DOHH2 (cell line): Measurements from ENCODE around the gene DGCR2.

Experiments
- H3F3A ChIP-seq: fragments of 200-600 bp; sonication (generic), shearing (Covaris generic); 2 replicates; pipeline ENCODE4 v1.6.0; 2016; ENCODE audit warnings: antibody characterized with exemption, mild to moderate bottlenecking; ENCODE audit not compliant: control insufficient read depth, insufficient read depth
- H3K27ac ChIP-seq: fragments of 200-600 bp; sonication (generic); 2 replicates; pipeline ENCODE4 v1.5.1; 2014; ENCODE audit warnings: low read depth, mild to moderate bottlenecking, low read length, moderate library complexity
- H3K27me3 ChIP-seq: fragments of 200-600 bp; sonication (generic); 2 replicates; pipeline ENCODE4 v1.6.1; 2014; ENCODE audit warnings: mild to moderate bottlenecking, low read length, mixed read lengths; ENCODE audit not compliant: control insufficient read depth
- H3K36me3 ChIP-seq: fragments of 200-600 bp; sonication (generic); 2 replicates; pipeline ENCODE4 v1.6.1; 2014; ENCODE audit warnings: mild to moderate bottlenecking, low read length, moderate library complexity, mixed read lengths; ENCODE audit not compliant: control insufficient read depth
- H3K4me1 ChIP-seq: fragments of 200-600 bp; sonication (generic); 2 replicates; pipeline ENCODE4 v1.6.1; 2014; ENCODE audit warnings: mild to moderate bottlenecking, low read length, mixed read lengths; ENCODE audit not compliant: control insufficient read depth
- H3K4me2 ChIP-seq: fragments of 200-600 bp; sonication (generic); 2 replicates; pipeline ENCODE4 v1.6.0; 2014; ENCODE audit warnings: mild to moderate bottlenecking, low read length, moderate library complexity
- H3K4me3 ChIP-seq: fragments of 200-600 bp; sonication (generic); 2 replicates; pipeline ENCODE4 v1.5.1; 2014; ENCODE audit warnings: mild to moderate bottlenecking, low read length, mixed read lengths
- H3K79me2 ChIP-seq: fragments of 200-600 bp; sonication (generic); 2 replicates; pipeline ENCODE4 v1.6.1; 2014; ENCODE audit warnings: mild to moderate bottlenecking, low read length, mixed read lengths; ENCODE audit not compliant: control insufficient read depth
- H3K9me2 ChIP-seq: fragments of 200-600 bp; sonication (generic); replicated peaks from 2 replicates; pipeline ENCODE4 v1.6.1; 2014; ENCODE audit warnings: mild to moderate bottlenecking, low read length, mixed read lengths; ENCODE audit not compliant: control insufficient read depth
- H3K9me3 ChIP-seq: fragments of 200-600 bp; sonication (generic); 2 replicates; pipeline ENCODE4 v1.6.1; 2014; ENCODE audit warnings: antibody characterized with exemption, low read length, mixed read lengths; ENCODE audit not compliant: control insufficient read depth, insufficient read depth
- H4K20me1 ChIP-seq: fragments of 200-600 bp; sonication (generic); 2 replicates; pipeline ENCODE4 v1.6.0; 2014; ENCODE audit warnings: low read depth, mild to moderate bottlenecking, antibody characterized with exemption, low read length, moderate library complexity; ENCODE audit not compliant: control insufficient read depth, insufficient read depth
- EZH2phosphoT487 ChIP-seq: fragments of 200-600 bp; sonication (generic); IDR thresholded peaks from 2 replicates; pipeline ENCODE4 v1.6.1; 2017; ENCODE audit warnings: borderline replicate concordance, mild to moderate bottlenecking, antibody characterized with exemption, low read length, moderate library complexity, mixed read lengths
- TF ChIP-seq, protein P1 (sequence below): fragments of 200-600 bp; sonication (generic); IDR thresholded peaks from one replicate; pipeline ENCODE4 v1.5.1; 2014; ENCODE audit warnings: antibody characterized with exemption, mild to moderate bottlenecking, low read depth, low read length; ENCODE audit not compliant: poor library complexity, severe bottlenecking

The DGCR2 gene

DNA sequence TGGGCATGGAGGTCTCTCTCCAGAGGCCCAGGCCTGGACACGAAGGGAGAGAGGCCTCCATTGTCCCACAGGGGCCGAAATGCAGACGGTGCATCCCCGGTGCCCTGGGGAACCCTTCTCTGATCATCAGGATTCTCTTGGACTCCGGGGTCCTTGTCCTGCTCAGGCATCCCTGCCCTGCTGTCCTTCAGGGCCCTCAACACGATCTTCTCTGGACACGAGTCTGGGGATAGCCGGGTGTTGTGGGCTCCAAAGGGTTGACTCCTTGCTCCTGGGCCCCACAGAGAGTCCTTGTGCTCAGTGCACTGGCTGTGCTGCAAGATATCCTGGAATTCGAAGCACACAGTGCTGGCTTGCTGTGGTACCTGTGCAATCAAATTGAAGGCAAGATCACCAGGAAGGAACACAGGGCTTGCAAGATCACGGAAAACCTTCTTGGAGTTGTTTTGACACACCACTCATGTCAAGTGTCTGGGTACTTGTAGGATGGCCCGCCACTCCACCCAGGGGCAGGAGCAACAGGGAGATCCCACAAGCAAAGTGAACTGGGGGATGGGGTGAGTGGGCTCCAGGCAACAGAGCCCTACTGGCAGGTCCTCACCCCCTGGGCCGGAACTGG lies 124.8 kb downstream of the DGCR2 start:
- Histone ChIP-seq H4K20me1 (no peaks in the 10 kb centered on the region), H3K27ac (no peak overlapping the region), H3K9me2 (no peaks in the 10 kb centered on the region), H3K36me3 (no peaks in the 10 kb centered on the region), H3K27me3 (0 out of 2 replicates have a peak, but pooled peaks cover 6% of the 10 kb centered on the region), H3K4me1 (no peaks in the 10 kb centered on the region), H3K79me2 (no peaks in the 10 kb centered on the region), H3K9me3 (no peaks in the 10 kb centered on the region), H3K4me2 (no peak overlapping the region), H3F3A (no peaks in the 10 kb centered on the region), H3K4me3 (no peak overlapping the region)
- TF ChIP-seq EZH2phosphoT487 = no peak
- TF ChIP-seq, protein P1, sequence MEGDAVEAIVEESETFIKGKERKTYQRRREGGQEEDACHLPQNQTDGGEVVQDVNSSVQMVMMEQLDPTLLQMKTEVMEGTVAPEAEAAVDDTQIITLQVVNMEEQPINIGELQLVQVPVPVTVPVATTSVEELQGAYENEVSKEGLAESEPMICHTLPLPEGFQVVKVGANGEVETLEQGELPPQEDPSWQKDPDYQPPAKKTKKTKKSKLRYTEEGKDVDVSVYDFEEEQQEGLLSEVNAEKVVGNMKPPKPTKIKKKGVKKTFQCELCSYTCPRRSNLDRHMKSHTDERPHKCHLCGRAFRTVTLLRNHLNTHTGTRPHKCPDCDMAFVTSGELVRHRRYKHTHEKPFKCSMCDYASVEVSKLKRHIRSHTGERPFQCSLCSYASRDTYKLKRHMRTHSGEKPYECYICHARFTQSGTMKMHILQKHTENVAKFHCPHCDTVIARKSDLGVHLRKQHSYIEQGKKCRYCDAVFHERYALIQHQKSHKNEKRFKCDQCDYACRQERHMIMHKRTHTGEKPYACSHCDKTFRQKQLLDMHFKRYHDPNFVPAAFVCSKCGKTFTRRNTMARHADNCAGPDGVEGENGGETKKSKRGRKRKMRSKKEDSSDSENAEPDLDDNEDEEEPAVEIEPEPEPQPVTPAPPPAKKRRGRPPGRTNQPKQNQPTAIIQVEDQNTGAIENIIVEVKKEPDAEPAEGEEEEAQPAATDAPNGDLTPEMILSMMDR = no peak

DNA sequence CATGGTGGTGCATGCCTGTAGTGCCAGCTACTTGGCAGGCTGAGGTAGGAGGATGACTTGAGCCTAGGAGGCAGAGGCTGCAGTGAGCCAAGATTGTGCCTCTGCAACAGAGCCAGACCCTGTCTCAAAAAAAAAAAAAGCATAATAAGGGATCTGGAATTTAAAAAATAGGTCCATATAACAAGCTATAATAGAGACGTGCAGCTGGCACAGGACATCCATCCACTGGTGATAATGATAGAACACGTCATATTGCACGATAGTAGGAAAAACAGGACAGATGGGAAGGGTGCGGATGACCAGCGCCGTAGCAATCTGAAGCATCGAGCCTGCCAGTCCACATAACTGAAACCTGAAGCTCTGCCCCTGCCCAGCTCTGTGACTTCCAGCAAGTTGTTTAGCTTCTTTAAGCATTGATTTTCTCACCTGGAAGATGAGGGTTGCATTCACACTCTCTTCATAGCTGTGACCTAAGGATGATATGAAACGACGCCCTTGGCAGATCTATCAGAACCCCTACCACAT lies 125.8 kb downstream of the DGCR2 start:
- Histone ChIP-seq H3K9me3 (no peaks in the 10 kb centered on the region), H3K4me2 (no peak overlapping the region), H3K27me3 (0 out of 2 replicates have a peak, but pooled peaks cover 4% of the 10 kb centered on the region), H3K4me3 (no peak overlapping the region), H3K36me3 (no peaks in the 10 kb centered on the region), H3K79me2 (no peaks in the 10 kb centered on the region), H4K20me1 (no peaks in the 10 kb centered on the region), H3K9me2 (no peaks in the 10 kb centered on the region), H3K4me1 (no peaks in the 10 kb centered on the region), H3K27ac (no peak overlapping the region), H3F3A (no peaks in the 10 kb centered on the region)
- no peak for TF ChIP-seq EZH2phosphoT487
- TF ChIP-seq, protein P1 = no peak

DNA sequence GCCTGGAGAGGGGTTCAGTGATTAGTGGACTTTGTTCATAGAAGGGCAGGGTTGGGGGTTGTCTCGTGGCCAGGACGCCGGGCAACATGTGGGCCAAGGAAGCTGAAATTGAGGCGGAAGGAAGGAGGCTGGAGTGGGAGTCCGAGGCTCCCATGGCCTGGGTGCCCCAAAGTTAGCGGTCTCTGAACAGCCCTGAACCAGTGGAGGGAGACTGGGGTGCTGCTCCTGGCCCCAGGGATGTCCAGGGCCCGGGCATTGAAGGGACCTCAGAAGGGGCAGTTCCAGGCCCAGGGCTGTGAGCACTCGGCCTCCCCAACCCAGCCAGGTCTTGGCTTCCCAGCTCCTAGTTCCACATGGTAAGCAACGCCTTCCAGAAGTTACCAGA lies 126.9 kb downstream of the DGCR2 start:
- Histone ChIP-seq H3F3A (no peaks in the 10 kb centered on the region), H3K4me3 (no peak overlapping the region), H3K4me1 (no peaks in the 10 kb centered on the region), H3K4me2 (no peak overlapping the region), H3K27ac (no peak overlapping the region), H3K27me3 (0 out of 2 replicates have a peak, but pooled peaks cover 4% of the 10 kb centered on the region), H4K20me1 (no peaks in the 10 kb centered on the region), H3K9me3 (no peaks in the 10 kb centered on the region), H3K36me3 (no peaks in the 10 kb centered on the region), H3K9me2 (no peaks in the 10 kb centered on the region), H3K79me2 (no peaks in the 10 kb centered on the region)
- TF ChIP-seq, protein P1 = no peak
- TF ChIP-seq EZH2phosphoT487 = no peak
